GM21576 (cell line): ENCODE data around the gene DNAJB6.

Experiments
- ATAC-seq: cut with Tn5 transposase; IDR thresholded peaks from one replicate; pipeline ENCODE4 v1.9.1; 2021; ENCODE audit warnings: mild to moderate bottlenecking, moderate library complexity; ENCODE audit not compliant: unreplicated experiment

Gene DNAJB6

GRCh38 chr7:157394246-157395191 is 57.7 kb downstream of the DNAJB6 start:
- no peak for ATAC-seq

GRCh38 chr7:157395206-157395605 is 58.4 kb downstream of the DNAJB6 start:
- no peak for ATAC-seq

GRCh38 chr7:157396316-157397035 is 59.7 kb downstream of the DNAJB6 start:
- ATAC-seq = no peak

- no peak for ATAC-seq
Observed at GRCh38 chr7:157397036-157397720, 60.4 kb downstream of the DNAJB6 start.

GRCh38 chr7:157397731-157398691 is 61.2 kb downstream of the DNAJB6 start:
- ATAC-seq = no peak

GRCh38 chr7:157399086-157399687 is 62.4 kb downstream of the DNAJB6 start:
- ATAC-seq = no peak

GRCh38 chr7:157400171-157400860 is 63.5 kb downstream of the DNAJB6 start:
- ATAC-seq = no peak

GRCh38 chr7:157401567-157402387 is 65.0 kb downstream of the DNAJB6 start:
- ATAC-seq = no peak

GRCh38 chr7:157402388-157402703 is 65.5 kb downstream of the DNAJB6 start:
- no peak for ATAC-seq

- ATAC-seq = no peak
Observed at GRCh38 chr7:157402911-157403534, 66.2 kb downstream of the DNAJB6 start.

GRCh38 chr7:157403646-157404401 is 67.0 kb downstream of the DNAJB6 start:
- no peak for ATAC-seq

GRCh38 chr7:157404845-157405481 is 68.2 kb downstream of the DNAJB6 start:
- no peak for ATAC-seq

GRCh38 chr7:157405501-157405900 is 68.7 kb downstream of the DNAJB6 start:
- ATAC-seq = no peak

GRCh38 chr7:157405914-157406810 is 69.4 kb downstream of the DNAJB6 start:
- ATAC-seq = no peak

- ATAC-seq = no peak
Observed at GRCh38 chr7:157406971-157407370, 70.2 kb downstream of the DNAJB6 start.
